GM12878 (cell line): ENCODE data around the gene LHFPL3. TPM values are rescaled to one million over a fixed set of nuclear protein-coding genes. Genes with fewer than 3 reads are reported as not detected.

ENCODE experiments used
- ATAC-seq: fragments of 200-7000 bp; cut with Tn5 transposase; 3 replicates; pipeline ENCODE4 v1.9.1; 2020; ENCODE audit warnings: mild to moderate bottlenecking, moderate library complexity
- BruUV-seq: library from RNA; stranded (reverse); fragments of 400-500 nt; replicated peaks from 2 replicates; lab custom pipeline; 2021; lab: Mats Ljungman, UMichigan
- CTCF ChIA-PET: fragments of 300-600 bp; sonication (Branson Sonifier 250); formaldehyde crosslinking; extraction: SDS; loops from one replicate; lab custom pipeline; 2021; ENCODE audit warnings: inconsistent platforms; lab: Yijun Ruan, JAX
- POLR2A ChIA-PET: fragments of 350-600 bp; formaldehyde crosslinking; extraction: SDS; loops from one replicate; lab custom pipeline; 2021; ENCODE audit warnings: inconsistent platforms; lab: Charles Lee
- RAD21 ChIA-PET: fragments of 300-600 bp; sonication (Branson Sonifier 250); formaldehyde crosslinking; loops from one replicate; lab custom pipeline; 2023; ENCODE audit warnings: antibody characterized with exemption; ENCODE audit not compliant: unreplicated experiment; lab: Charles Lee
- SMC1A ChIA-PET: fragments of 300-600 bp; sonication (Branson Sonifier 250); formaldehyde crosslinking; loops from one replicate; lab custom pipeline; 2023; ENCODE audit not compliant: unreplicated experiment, uncharacterized antibody; lab: Charles Lee
- DNase-seq: peaks from one replicate; pipeline ENCODE4 v3.0.0-alpha.2; 2011; ENCODE audit warnings: low read depth, low spot score
- FAIRE-seq: peaks from 3 replicates; lab custom pipeline; 2011; peaks lifted over from hg19 to GRCh38; lab: Jason Lieb, UNC
- H2AFZ ChIP-seq: 2 replicates; pipeline ENCODE4 v1.6.0; 2011; ENCODE audit warnings: low read depth, low read length, control low read depth; ENCODE audit not compliant: control insufficient read depth
- H3K27ac ChIP-seq: 2 replicates; pipeline ENCODE4 v1.5.1; 2011; ENCODE audit warnings: control low read depth; ENCODE audit not compliant: control insufficient read depth, insufficient read depth
- H3K27me3 ChIP-seq, 2 experiments: replicated peaks in 1 of 2; 2 replicates each; pipeline versions ENCODE4 v1.6.0 to v1.6.1; 2011; ENCODE audit warnings: low read length in 1 of 2; ENCODE audit not compliant: control insufficient read depth in 2 of 2, insufficient read depth in 2 of 2
- H3K36me3 ChIP-seq, 2 experiments: 2 replicates each; pipeline ENCODE4 v1.5.1; 2011; ENCODE audit warnings: low read length in 1 of 2; ENCODE audit not compliant: control insufficient read depth in 2 of 2, insufficient read depth in 2 of 2
- H3K4me1 ChIP-seq: 2 replicates; pipeline ENCODE4 v1.6.1; 2011; ENCODE audit warnings: mild to moderate bottlenecking, low read length, moderate library complexity, mixed read lengths; ENCODE audit not compliant: control insufficient read depth, insufficient read depth
- H3K4me2 ChIP-seq: 2 replicates; pipeline ENCODE4 v1.6.0; 2011; ENCODE audit warnings: control low read depth; ENCODE audit not compliant: control insufficient read depth, insufficient read depth
- H3K4me3 ChIP-seq: fragments of 200-600 bp; sonication (generic); 2 replicates; pipeline ENCODE4 v1.5.1; 2016
- H3K79me2 ChIP-seq: 2 replicates; pipeline ENCODE4 v1.6.0; 2011; ENCODE audit warnings: low read length; ENCODE audit not compliant: control insufficient read depth, insufficient read depth
- H3K9ac ChIP-seq: 2 replicates; pipeline ENCODE4 v1.8.0; 2011; ENCODE audit warnings: low read length, control low read depth, mixed read lengths; ENCODE audit not compliant: control insufficient read depth, insufficient read depth
- H3K9me3 ChIP-seq: replicated peaks from 3 replicates; pipeline ENCODE4 v1.5.1; 2011; ENCODE audit warnings: mild to moderate bottlenecking, low read length; ENCODE audit not compliant: control insufficient read depth, insufficient read depth
- H4K20me1 ChIP-seq: 2 replicates; pipeline ENCODE4 v1.6.0; 2011; ENCODE audit not compliant: control insufficient read depth, insufficient read depth
- ATF2 ChIP-seq: IDR thresholded peaks from 2 replicates; pipeline ENCODE4 v1.6.1; 2012; ENCODE audit warnings: low read length, inconsistent platforms
- CBX5 ChIP-seq: sonication (generic); IDR thresholded peaks from 2 replicates; pipeline ENCODE4 v1.6.1; 2016; ENCODE audit warnings: low read depth, moderate library complexity, mild to moderate bottlenecking, inconsistent platforms
- CHD4 ChIP-seq: fragments of 200-600 bp; sonication (generic); IDR thresholded peaks from 2 replicates; pipeline ENCODE4 v1.6.1; 2016; ENCODE audit warnings: mild to moderate bottlenecking
- CUX1 ChIP-seq: IDR thresholded peaks from 2 replicates; pipeline ENCODE4 v1.6.1; 2012; ENCODE audit warnings: improper control_type of control experiment, low read depth, low read length; ENCODE audit not compliant: insufficient replicate concordance
- EGR1 ChIP-seq, 2 experiments: IDR thresholded peaks; 1 replicate in 1 of 2; 2 replicates in 1 of 2; pipeline ENCODE4 v1.6.1; 2011 to 2012; ENCODE audit warnings: low read depth in 2 of 2, low read length in 2 of 2, borderline replicate concordance in 1 of 2, mild to moderate bottlenecking in 1 of 2, moderate library complexity in 1 of 2
- IKZF1 ChIP-seq: fragments of 450-650 bp; conservative IDR thresholded peaks from 2 replicates; pipeline ENCODE4 v1.6.1; 2017; ENCODE audit warnings: antibody characterized with exemption, mild to moderate bottlenecking
- NKRF ChIP-seq: fragments of 450-650 bp; conservative IDR thresholded peaks from 2 replicates; pipeline ENCODE4 v1.6.1; 2017; ENCODE audit warnings: mild to moderate bottlenecking, moderate library complexity
- PAX5 ChIP-seq: IDR thresholded peaks from 2 replicates; pipeline ENCODE4 v1.6.1; 2011; ENCODE audit warnings: low read depth, low read length, borderline replicate concordance
- PML ChIP-seq: IDR thresholded peaks from 2 replicates; pipeline ENCODE4 v1.6.1; 2012; ENCODE audit warnings: low read length, inconsistent platforms
- POLR2A ChIP-seq: IDR thresholded peaks from 2 replicates; pipeline ENCODE4 v1.6.1; 2011; ENCODE audit warnings: low read depth, mild to moderate bottlenecking, low read length
- RAD51 ChIP-seq: fragments of 450-650 bp; IDR thresholded peaks from 2 replicates; pipeline ENCODE4 v1.6.1; 2016; ENCODE audit warnings: moderate library complexity, mild to moderate bottlenecking, inconsistent platforms
- RBBP5 ChIP-seq: fragments of 200-600 bp; sonication (generic); conservative IDR thresholded peaks from 2 replicates; pipeline ENCODE4 v1.6.1; 2016
- RFX5 ChIP-seq: IDR thresholded peaks from 2 replicates; pipeline ENCODE4 v1.6.1; 2011; ENCODE audit warnings: low read depth, low read length, improper control_type of control experiment
- TCF3 ChIP-seq: IDR thresholded peaks from 2 replicates; pipeline ENCODE4 v1.6.1; 2012; ENCODE audit warnings: low read depth, mild to moderate bottlenecking, low read length, borderline replicate concordance; ENCODE audit not compliant: insufficient read depth
- WGBS: methylation state at CpG from one replicate; pipeline ENCODE4 v1.1.6; 2016; ENCODE audit warnings: low lambda C conversion rate; ENCODE audit not compliant: insufficient replicate concordance, insufficient coverage; ENCODE audit errors: missing lambda C conversion rate; 5-methylcytosine and 5-hydroxymethylcytosine counted together
- in situ Hi-C: fragments of 300-500 bp; cut with MboI; formaldehyde crosslinking; loops from 9 replicates; pipeline ENCODE4 v1.14.3; 2018; ENCODE audit warnings: mixed read lengths
- intact Hi-C: fragments of 100-400 bp; cut with micrococcal nuclease; formaldehyde crosslinking; loops from one replicate; pipeline ENCODE4 v1.14.2; 2022; ENCODE audit not compliant: unreplicated experiment
- polyA plus RNA-seq, 11 experiments: library from polyadenylated mRNA; depleted of rRNA in 4 of 11; unstranded in 6 of 11; stranded (reverse) in 5 of 11; fragments of >200 nt; fragmentation: Nextera tagmentation in 4 of 11; fragmentation: Illumina TruSeq in 1 of 11; extraction: Ambion mirVana in 4 of 11; extraction: Trizol in 1 of 11; gene quantifications; 1 replicate in 1 of 11; 2 replicates in 10 of 11; pipeline versions ENCODE4 v1.2.1 to v1.2.3, GENCODE V29; 2011 to 2016; ENCODE audit warnings: inconsistent platforms in 2 of 11, missing spikeins in 2 of 11, low read depth in 1 of 11
- total RNA-seq, 4 experiments: library from RNA; depleted of rRNA in 3 of 4; stranded (reverse); fragments of >200 nt in 3 of 4; fragmentation: Illumina TruSeq in 1 of 4; extraction: Trizol in 1 of 4; gene quantifications; 2 replicates each; pipeline versions ENCODE4 v1.2.1 to v1.2.3, GENCODE V29; 2013 to 2021

The LHFPL3 gene
- total and polyA plus RNA-seq, 10 of the 15 experiments (the other 5 are each of a cell fraction or from before 2014, with no cell fraction given) = 0.09 TPM; not detected in 9

- Histone ChIP-seq H3K27ac (no peak overlapping the region), H4K20me1 (no peaks in the 10 kb centered on the region), H3K9ac (no peak overlapping the region), H3K36me3 (no peaks in the 10 kb centered on the region), H3K27me3 (no peaks in the 10 kb centered on the region), H2AFZ (no peak overlapping the region), H3K4me3 (no peak overlapping the region), H3K79me2 (no peaks in the 10 kb centered on the region), H3K4me2 (no peak overlapping the region), H3K4me1 (no peaks in the 10 kb centered on the region), H3K9me3 (no peaks in the 10 kb centered on the region; the same call in 2 of the 3 replicates)
- RAD21 ChIA-PET = no interaction called here
- FAIRE-seq (no peak), ATAC-seq (no peak), DNase-seq (no peak)
- in situ Hi-C loops (no loop called here), intact Hi-C loops (no loop called here)
- CTCF ChIA-PET = interaction anchor here (1.6 to 12.8 kb wide), 2 partner anchors 13 to 19 kb away, joined by 4 to 298 read pairs; no protein-coding TSS in a partner anchor
- WGBS = 48% methylated on average over 4 of the region's 4 CpGs
- POLR2A ChIA-PET = interaction anchor here (0.6 to 0.7 kb wide), 2 partner anchors 23 to 363 kb away, joined by 5 to 6 read pairs; no protein-coding TSS in a partner anchor
- SMC1A ChIA-PET = interaction anchor here (1.0 to 3.1 kb wide), 2 partner anchors 14 to 20 kb away, joined by 4 to 23 read pairs; no protein-coding TSS in a partner anchor
- no TSS peak for BruUV-seq
- TF ChIP-seq TCF3 = no peak
- TF ChIP-seq CUX1 = no peak
- TF ChIP-seq CHD4 = no peak
- no peak for TF ChIP-seq CBX5
- no peak for TF ChIP-seq RFX5
- TF ChIP-seq RBBP5 = no peak
- TF ChIP-seq ATF2 = no peak
- TF ChIP-seq PML = no peak
- no peak for TF ChIP-seq EGR1 (IDR thresholded peaks at IDR 0.05; ENCODE audit: borderline replicate concordance in 1 of 2, low read depth in 2 of 2, low read length in 2 of 2)
- no peak for TF ChIP-seq PAX5
- no peak for TF ChIP-seq IKZF1
- TF ChIP-seq RAD51 = no peak
- TF ChIP-seq POLR2A = no peak
- no peak for TF ChIP-seq NKRF
Observed at GRCh38 chr7:104903846-104904245, 575.4 kb downstream of the LHFPL3 start.
